H9 (cell line): ENCODE measurements around the gene PREX1. TPM values are rescaled to one million over a fixed set of nuclear protein-coding genes. Genes with fewer than 3 reads are reported as not detected.

Experiments used
- DNase-seq: peaks from one replicate; pipeline ENCODE4 v3.0.0-alpha.2; 2017
- H2AFZ ChIP-seq: one replicate; pipeline ENCODE4 v1.6.1; 2013; ENCODE audit warnings: mild to moderate bottlenecking, low read length, control low read depth, moderate library complexity
- H2AK5ac ChIP-seq: 2 replicates; pipeline ENCODE4 v1.6.1; 2013; ENCODE audit warnings: low read length, control low read depth, mixed read lengths; ENCODE audit not compliant: insufficient read length
- H2BK120ac ChIP-seq: one replicate; pipeline ENCODE4 v1.6.1; 2013; ENCODE audit warnings: low read depth, mild to moderate bottlenecking, low read length, control low read depth, inconsistent platforms; ENCODE audit not compliant: poor library complexity, severe bottlenecking
- H2BK12ac ChIP-seq: 2 replicates; pipeline ENCODE4 v1.6.1; 2013; ENCODE audit warnings: low read length, control low read depth, mixed read lengths, low read depth; ENCODE audit not compliant: insufficient read length
- H2BK15ac ChIP-seq: 2 replicates; pipeline ENCODE4 v1.6.1; 2013; ENCODE audit warnings: low read depth, low read length, control low read depth
- H2BK20ac ChIP-seq: one replicate; pipeline ENCODE4 v1.6.1; 2013; ENCODE audit warnings: low read depth, mild to moderate bottlenecking, low read length, control low read depth, inconsistent platforms; ENCODE audit not compliant: poor library complexity, severe bottlenecking
- H2BK5ac ChIP-seq: 2 replicates; pipeline ENCODE4 v1.6.1; 2013; ENCODE audit warnings: low read length, control low read depth, mixed read lengths; ENCODE audit not compliant: insufficient read length
- H3K14ac ChIP-seq: 2 replicates; pipeline ENCODE4 v1.6.1; 2013; ENCODE audit warnings: low read length, control low read depth; ENCODE audit not compliant: insufficient read depth
- H3K18ac ChIP-seq: 2 replicates; pipeline ENCODE4 v1.6.1; 2013; ENCODE audit warnings: low read depth, mild to moderate bottlenecking, mixed read lengths, low read length, control low read depth; ENCODE audit not compliant: insufficient read length
- H3K23ac ChIP-seq: 2 replicates; pipeline ENCODE4 v1.6.1; 2013; ENCODE audit warnings: low read length, control low read depth, mixed read lengths, low read depth; ENCODE audit not compliant: insufficient read length
- H3K23me2 ChIP-seq: 2 replicates; pipeline ENCODE4 v1.6.1; 2013; ENCODE audit warnings: low read depth, mild to moderate bottlenecking, mixed read lengths, low read length, control low read depth; ENCODE audit not compliant: insufficient read length, poor library complexity, severe bottlenecking
- H3K27ac ChIP-seq: 2 replicates; pipeline ENCODE4 v1.5.1; 2013; ENCODE audit warnings: low read length, control low read depth, mixed read lengths, low read depth; ENCODE audit not compliant: insufficient read length
- H3K27me3 ChIP-seq: 2 replicates; pipeline ENCODE4 v1.6.1; 2013; ENCODE audit warnings: low read length, control low read depth, inconsistent platforms; ENCODE audit not compliant: insufficient read depth
- H3K4ac ChIP-seq: 2 replicates; pipeline ENCODE4 v1.6.1; 2013; ENCODE audit warnings: low read depth, mild to moderate bottlenecking, control low read depth, inconsistent platforms, low read length, moderate library complexity
- H3K4me1 ChIP-seq: 2 replicates; pipeline ENCODE4 v1.6.1; 2013; ENCODE audit warnings: low read length, control low read depth, inconsistent platforms; ENCODE audit not compliant: insufficient read depth
- H3K4me2 ChIP-seq: 2 replicates; pipeline ENCODE4 v1.6.1; 2013; ENCODE audit warnings: low read length, control low read depth, mixed read lengths; ENCODE audit not compliant: insufficient read length, insufficient read depth
- H3K56ac ChIP-seq: 2 replicates; pipeline ENCODE4 v1.6.1; 2013; ENCODE audit warnings: low read depth, mild to moderate bottlenecking, mixed read lengths, low read length, control low read depth; ENCODE audit not compliant: insufficient read length
- H3K79me1 ChIP-seq: 2 replicates; pipeline ENCODE4 v1.6.1; 2013; ENCODE audit warnings: low read depth, mild to moderate bottlenecking, moderate library complexity, low read length, control low read depth, inconsistent platforms; ENCODE audit not compliant: insufficient read depth, poor library complexity, severe bottlenecking
- H3K79me2 ChIP-seq: 2 replicates; pipeline ENCODE4 v1.6.1; 2013; ENCODE audit warnings: low read length, control low read depth, inconsistent platforms; ENCODE audit not compliant: insufficient read depth
- H3K9ac ChIP-seq: 2 replicates; pipeline ENCODE4 v1.6.1; 2013; ENCODE audit warnings: low read length, control low read depth, mixed read lengths; ENCODE audit not compliant: insufficient read length; ENCODE audit errors: extremely low read depth
- H3K9me3 ChIP-seq: one replicate; pipeline ENCODE4 v1.6.1; 2013; ENCODE audit warnings: low read depth, low read length, inconsistent platforms; ENCODE audit not compliant: control insufficient read depth
- H3T11ph ChIP-seq: one replicate; pipeline ENCODE4 v1.6.1; 2013; ENCODE audit warnings: mild to moderate bottlenecking, low read length, control low read depth, inconsistent platforms
- H4K20me1 ChIP-seq: one replicate; pipeline ENCODE4 v1.6.1; 2013; ENCODE audit not compliant: control insufficient read depth, insufficient read length, insufficient read depth
- H4K5ac ChIP-seq: 2 replicates; pipeline ENCODE4 v1.6.1; 2013; ENCODE audit warnings: low read depth, mild to moderate bottlenecking, mixed read lengths, low read length, control low read depth; ENCODE audit not compliant: insufficient read length
- H4K8ac ChIP-seq: replicated peaks from 2 replicates; pipeline ENCODE4 v1.6.1; 2013; ENCODE audit warnings: low read length, control low read depth, mixed read lengths, low read depth; ENCODE audit not compliant: insufficient read length
- H4K91ac ChIP-seq: 2 replicates; pipeline ENCODE4 v1.6.1; 2013; ENCODE audit warnings: low read depth, mild to moderate bottlenecking, moderate library complexity, mixed read lengths, low read length, control low read depth; ENCODE audit not compliant: insufficient read length
- H3K27ac Mint-ChIP-seq, 3 experiments: 2 replicates in 2 of 3; 3 replicates in 1 of 3; pipeline ENCODE4 v1.8.0; 2020 to 2021; ENCODE audit warnings: mixed read lengths in 3 of 3, mild to moderate bottlenecking in 1 of 3, moderate library complexity in 1 of 3
- H3K27me3 Mint-ChIP-seq: 2 replicates; pipeline ENCODE4 v1.8.0; 2021; ENCODE audit warnings: low read depth, mild to moderate bottlenecking, moderate library complexity, mixed read lengths
- H3K36me3 Mint-ChIP-seq, 3 experiments: 2 replicates in 2 of 3; 3 replicates in 1 of 3; pipeline ENCODE4 v1.8.0; 2020 to 2021; ENCODE audit warnings: low read depth in 3 of 3, mixed read lengths in 3 of 3; ENCODE audit not compliant: insufficient read depth in 1 of 3
- H3K4me1 Mint-ChIP-seq, 2 experiments: 2 replicates each; pipeline ENCODE4 v1.8.0; 2020; ENCODE audit warnings: mixed read lengths in 2 of 2
- H3K4me3 Mint-ChIP-seq, 2 experiments: 2 replicates in 1 of 2; 3 replicates in 1 of 2; pipeline ENCODE4 v1.8.0; 2020 to 2021; ENCODE audit warnings: mild to moderate bottlenecking in 2 of 2, mixed read lengths in 2 of 2, moderate library complexity in 1 of 2
- H3K9me3 Mint-ChIP-seq, 2 experiments: 2 replicates in 1 of 2; 3 replicates in 1 of 2; pipeline ENCODE4 v1.8.0; 2020; ENCODE audit warnings: mild to moderate bottlenecking in 2 of 2, mixed read lengths in 2 of 2, moderate library complexity in 1 of 2
- CTCF ChIP-seq: fragments of 200-600 bp; sonication (generic); conservative IDR thresholded peaks from 3 replicates; pipeline ENCODE4 v1.8.0; 2021; ENCODE audit warnings: antibody characterized with exemption, mild to moderate bottlenecking
- WGBS: extraction: QIAGEN DNeasy Blood & Tissue Kit; methylation state at CpG from one replicate; pipeline ENCODE4 v1.1.7; 2013; ENCODE audit warnings: missing lambda C conversion rate, low lambda C conversion rate, mixed read lengths; ENCODE audit not compliant: insufficient read length; ENCODE audit errors: extremely low coverage; 5-methylcytosine and 5-hydroxymethylcytosine counted together
- total RNA-seq: library from RNA; stranded (reverse); gene quantifications from 2 replicates; pipeline ENCODE4 v1.2.1, GENCODE V29; 2021

The PREX1 gene
- total RNA-seq, 1 experiment from 2014 or later, result 6.6 TPM

DNA sequence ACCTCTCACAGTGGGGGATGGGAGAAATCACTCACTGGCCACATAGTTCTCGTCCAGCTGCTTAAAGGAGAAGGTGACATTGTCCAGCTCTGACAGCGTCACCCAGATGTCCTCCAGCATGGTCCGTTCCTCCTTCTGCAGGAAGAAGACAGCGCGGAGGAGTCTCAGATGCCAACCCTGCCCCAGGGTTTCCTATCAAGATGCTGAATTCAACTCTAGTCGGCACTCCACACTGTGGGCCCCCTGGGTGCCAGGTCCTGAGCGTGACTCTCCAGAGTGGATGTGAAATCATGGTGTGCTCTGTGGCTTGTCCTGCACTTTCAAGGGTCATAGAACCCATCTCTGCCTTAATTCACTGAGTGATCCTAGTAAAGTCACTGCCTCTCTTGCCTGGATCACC, 193.2 kb downstream of the PREX1 start:
- H3K4me3 Mint-ChIP-seq, result no peak overlapping the region

More for the DNA sequence above, 193.2 kb downstream of the PREX1 start:
- Histone ChIP-seq H3K79me2 (no peaks in the 10 kb centered on the region), H2AK5ac (no peak overlapping the region), H3K4ac (no peak overlapping the region), H3K4me2 (no peak overlapping the region), H3K79me1 (no peaks in the 10 kb centered on the region), H3K27ac (no peak overlapping the region), H3K27me3 (no peaks in the 10 kb centered on the region; the same call in 1 of the 2 replicates), H4K20me1 (no peaks in the 10 kb centered on the region), H2BK20ac (no peak overlapping the region), H3K14ac (no peak overlapping the region), H3K23ac (no peak overlapping the region), H4K91ac (no peak overlapping the region), H3T11ph (no peak overlapping the region), H2BK12ac (no peak overlapping the region), H3K9ac (no peak overlapping the region), H3K23me2 (no peaks in the 10 kb centered on the region), H3K56ac (no peak overlapping the region), H2BK120ac (no peak overlapping the region), H4K5ac (no peak overlapping the region), H3K9me3 (no peaks in the 10 kb centered on the region), H3K18ac (no peak overlapping the region), H3K4me1 (no peaks in the 10 kb centered on the region), H2BK5ac (no peak overlapping the region), H2BK15ac (no peak overlapping the region), H2AFZ (no peak overlapping the region), H4K8ac (no peak overlapping the region)
- 0 out of 7 replicates have a peak overlapping the region, but pooled peaks of 1 of the 3 experiments have one; percentile 75 for H3K27ac Mint-ChIP-seq
- no peak for TF ChIP-seq CTCF
- peaks cover 5 to 10% of the 10 kb centered on the region in 2 experiments for H3K4me1 Mint-ChIP-seq
- H3K27me3 Mint-ChIP-seq, result no peaks in the 10 kb centered on the region
- no peak for DNase-seq
- no peaks in the 10 kb centered on the region; a peak in 1 of 5 replicates for H3K9me3 Mint-ChIP-seq
- H3K36me3 Mint-ChIP-seq, result peaks cover 0 to 2% (median 0%) of the 10 kb centered on the region in 3 experiments; a peak in 3 of 7 replicates
- WGBS, result no CpG with 5 or more reads among the region's 7 CpGs
